Caco-2 (cell line): ENCODE results near the gene ATF6B. TPM values are rescaled to one million over a fixed set of nuclear protein-coding genes. Genes with fewer than 3 reads are reported as not detected.

Source experiments
- BruUV-seq: library from RNA; stranded (reverse); fragments of 400-500 nt; replicated peaks from 2 replicates; lab custom pipeline; 2021; lab: Mats Ljungman, UMichigan
- CTCF ChIA-PET: fragments of 300-600 bp; sonication (Branson Sonifier 250); formaldehyde crosslinking; loops from one replicate; lab custom pipeline; 2022; ENCODE audit warnings: antibody characterized with exemption; lab: Charles Lee
- POLR2A ChIA-PET: fragments of 300-600 bp; sonication (Branson Sonifier 250); formaldehyde crosslinking; loops from one replicate; lab custom pipeline; 2022; ENCODE audit warnings: antibody characterized with exemption; lab: Charles Lee
- DNase-seq, 2 experiments: peaks; one replicate each; pipeline versions ENCODE4 v3.0.0 to v3.0.0-alpha.2; 2020 to 2022
- H3K27me3 ChIP-seq: replicated peaks from 2 replicates; pipeline ENCODE4 v1.6.0; 2011; ENCODE audit warnings: low read length; ENCODE audit not compliant: control insufficient read depth, insufficient read depth
- H3K36me3 ChIP-seq: 2 replicates; pipeline ENCODE4 v1.5.1; 2011; ENCODE audit warnings: low read length; ENCODE audit not compliant: control insufficient read depth, insufficient read depth
- H3K4me1 ChIP-seq: fragments of 250-450 bp; sonication (Bioruptor Pico); 2 replicates; pipeline ENCODE4 v1.5.1; 2020; ENCODE audit warnings: mild to moderate bottlenecking
- H3K4me3 ChIP-seq: 2 replicates; pipeline ENCODE4 v1.5.1; 2011; ENCODE audit warnings: low read depth, mild to moderate bottlenecking, control low read depth, low read length
- H3K9me3 ChIP-seq: fragments of 250-450 bp; sonication (Bioruptor Pico); 2 replicates; pipeline ENCODE4 v1.5.1; 2020; ENCODE audit warnings: mild to moderate bottlenecking, moderate library complexity
- H3K27ac Mint-ChIP-seq: one replicate; pipeline ENCODE4 v1.8.0; 2022; ENCODE audit warnings: mixed read lengths; ENCODE audit not compliant: unreplicated experiment
- H3K27me3 Mint-ChIP-seq: one replicate; pipeline ENCODE4 v1.8.0; 2022; ENCODE audit warnings: mixed read lengths; ENCODE audit not compliant: insufficient read depth, unreplicated experiment
- H3K36me3 Mint-ChIP-seq: one replicate; pipeline ENCODE4 v1.8.0; 2022; ENCODE audit warnings: mild to moderate bottlenecking, mixed read lengths; ENCODE audit not compliant: insufficient read depth, unreplicated experiment
- H3K4me1 Mint-ChIP-seq: one replicate; pipeline ENCODE4 v1.8.0; 2022; ENCODE audit warnings: low read depth, mixed read lengths; ENCODE audit not compliant: unreplicated experiment
- H3K4me3 Mint-ChIP-seq: one replicate; pipeline ENCODE4 v1.8.0; 2022; ENCODE audit warnings: mild to moderate bottlenecking, moderate library complexity, mixed read lengths; ENCODE audit not compliant: unreplicated experiment
- H3K9me3 Mint-ChIP-seq: one replicate; pipeline ENCODE4 v1.8.0; 2022; ENCODE audit warnings: mixed read lengths; ENCODE audit not compliant: unreplicated experiment
- CTCF ChIP-seq, 2 experiments: fragments of 200-600 bp in 1 of 2; IDR thresholded peaks; 1 replicate in 1 of 2; 2 replicates in 1 of 2; pipeline versions ENCODE4 v1.5.1 to v1.8.0; 2011 to 2022; ENCODE audit warnings: antibody characterized with exemption in 1 of 2, control low read depth in 1 of 2, inconsistent platforms in 1 of 2, low read depth in 1 of 2, low read length in 1 of 2, mild to moderate bottlenecking in 1 of 2, moderate library complexity in 1 of 2; ENCODE audit not compliant: insufficient read depth in 1 of 2, severe bottlenecking in 1 of 2, unreplicated experiment in 1 of 2
- intact Hi-C: fragments of 100-400 bp; cut with micrococcal nuclease; formaldehyde crosslinking; loops from one replicate; pipeline ENCODE4 v1.10.0; 2022; ENCODE audit not compliant: unreplicated experiment
- total RNA-seq: library from RNA; stranded (reverse); gene quantifications from 2 replicates; pipeline ENCODE4 v1.2.3, GENCODE V29; 2022

The ATF6B gene
- total RNA-seq, 1 experiment from 2014 or later: 64.9 TPM

GRCh38 chr6:32151181-32151862, 23.3 kb upstream of the ATF6B start:
- no peak for TF ChIP-seq CTCF (IDR thresholded peaks at IDR 0.05; ENCODE audit: insufficient read depth in 1 of 2, low read depth in 1 of 2, low read length in 1 of 2, severe bottlenecking in 1 of 2, unreplicated experiment in 1 of 2)
- Mint-ChIP-seq H3K4me3 (peak overlapping the region; percentile 26), H3K27ac (peak overlapping the region; percentile 96), H3K4me1 (peaks cover 28% of the 10 kb centered on the region), H3K27me3 (no peaks in the 10 kb centered on the region), H3K9me3 (no peaks in the 10 kb centered on the region), H3K36me3 (peaks cover 28% of the 10 kb centered on the region)
- Histone ChIP-seq H3K4me3 (no peak overlapping the region), H3K9me3 (no peaks in the 10 kb centered on the region), H3K4me1 (peaks cover 40% of the 10 kb centered on the region), H3K27me3 (no peaks in the 10 kb centered on the region), H3K36me3 (peaks cover 1% of the 10 kb centered on the region; the same call in 1 of the 2 replicates)
- no peak for DNase-seq
- BruUV-seq: no TSS peak
- ChIA-PET POLR2A (no interaction called here), CTCF (interaction anchor here (1.0 kb wide), 1 partner anchor 44 kb away, joined by 3 read pairs; no protein-coding TSS in a partner anchor)
- intact Hi-C loops: no loop called here

- Histone ChIP-seq H3K4me3 (no peak overlapping the region), H3K27me3 (no peaks in the 10 kb centered on the region), H3K4me1 (peaks cover 46% of the 10 kb centered on the region), H3K9me3 (no peaks in the 10 kb centered on the region), H3K36me3 (no peaks in the 10 kb centered on the region)
- DNase-seq: no peak
- no peaks in the 10 kb centered on the region for H3K9me3 Mint-ChIP-seq
- BruUV-seq: no TSS peak
- no peaks in the 10 kb centered on the region for H3K27me3 Mint-ChIP-seq
- intact Hi-C loops: no loop called here
- peaks cover 36% of the 10 kb centered on the region for H3K4me1 Mint-ChIP-seq
- POLR2A ChIA-PET: no interaction called here
- peak overlapping the region; percentile 26 for H3K4me3 Mint-ChIP-seq
- H3K36me3 Mint-ChIP-seq: peaks cover 17% of the 10 kb centered on the region
- CTCF ChIA-PET: no interaction called here
- H3K27ac Mint-ChIP-seq: peak overlapping the region; percentile 96
- TF ChIP-seq CTCF (IDR thresholded peaks at IDR 0.05; ENCODE audit: insufficient read depth in 1 of 2, low read depth in 1 of 2, low read length in 1 of 2, severe bottlenecking in 1 of 2, unreplicated experiment in 1 of 2): no peak
Measured at GRCh38 chr6:32149932-32150870, 22.2 kb upstream of the ATF6B start.

- Mint-ChIP-seq H3K9me3 (no peaks in the 10 kb centered on the region), H3K4me1 (peaks cover 36% of the 10 kb centered on the region), H3K27ac (no peak overlapping the region), H3K4me3 (no peak overlapping the region), H3K27me3 (no peaks in the 10 kb centered on the region), H3K36me3 (peaks cover 7% of the 10 kb centered on the region)
- intact Hi-C loops: no loop called here
- no peak for DNase-seq
- H3K27me3 ChIP-seq: no peaks in the 10 kb centered on the region
- ChIA-PET CTCF (no interaction called here), POLR2A (no interaction called here)
- BruUV-seq: no TSS peak
- no peak for TF ChIP-seq CTCF (IDR thresholded peaks at IDR 0.05; ENCODE audit: insufficient read depth in 1 of 2, low read depth in 1 of 2, low read length in 1 of 2, severe bottlenecking in 1 of 2, unreplicated experiment in 1 of 2)
- no peaks in the 10 kb centered on the region for H3K9me3 ChIP-seq
- no peaks in the 10 kb centered on the region for H3K36me3 ChIP-seq
- H3K4me3 ChIP-seq: no peak overlapping the region
- peaks cover 47% of the 10 kb centered on the region for H3K4me1 ChIP-seq
Measured at GRCh38 chr6:32149092-32149755, 21.2 kb upstream of the ATF6B start.
